MG63 (cell line): Measurements from ENCODE around the gene ACTBL2. TPM values are rescaled to one million over a fixed set of nuclear protein-coding genes. Genes with fewer than 3 reads are reported as not detected.
A peak's percentile ranks its signal among the peaks of the same experiment; 100 is the strongest.
"Not testable (repeated sequence)": the region's sequence is repeated elsewhere in the genome, so short reads cannot be mapped to it uniquely, and the experiment has no call there.

Experiments used
- DNase-seq: peaks from one replicate; pipeline ENCODE4 v3.0.0-alpha.2; 2020
- H3K27me3 ChIP-seq: fragments of 250-450 bp; sonication (Bioruptor Pico); 2 replicates; pipeline ENCODE4 v1.5.1; 2020; ENCODE audit warnings: mild to moderate bottlenecking, moderate library complexity
- H3K36me3 ChIP-seq: fragments of 250-450 bp; sonication (Bioruptor Pico); 2 replicates; pipeline ENCODE4 v1.5.1; 2020; ENCODE audit warnings: mild to moderate bottlenecking, moderate library complexity
- H3K4me3 ChIP-seq: fragments of 250-450 bp; sonication (Bioruptor Pico); 2 replicates; pipeline ENCODE4 v1.5.1; 2020; ENCODE audit warnings: mild to moderate bottlenecking, moderate library complexity
- H3K9me3 ChIP-seq: fragments of 250-450 bp; sonication (Bioruptor Pico); 2 replicates; pipeline ENCODE4 v1.5.1; 2020; ENCODE audit warnings: mild to moderate bottlenecking, moderate library complexity
- total RNA-seq: library from RNA; depleted of rRNA; stranded (reverse); fragments of >200 nt; shearing (Covaris generic); gene quantifications from 2 replicates; pipeline ENCODE4 v1.2.3, GENCODE V29; 2014; ENCODE audit warnings: low replicate concordance; rRNA removed

The ACTBL2 gene
- 0.30 and 1.8 TPM in 2 replicates for total RNA-seq

- Histone ChIP-seq H3K36me3 (no peaks in the 10 kb centered on the region), H3K9me3 (no peaks in the 10 kb centered on the region), H3K4me3 (no peak within 1 kb of the TSS), H3K27me3 (no peaks in the 10 kb centered on the region)
- DNase-seq: peak; percentile 29
Measured at GRCh38 chr5:57482671-57483106, at the start of gene ACTBL2. Gene ACTBL2, minus strand, starts transcription at chr5:57482811. Its CDS starts 104 bp downstream, at chr5:57482707.

DNA sequence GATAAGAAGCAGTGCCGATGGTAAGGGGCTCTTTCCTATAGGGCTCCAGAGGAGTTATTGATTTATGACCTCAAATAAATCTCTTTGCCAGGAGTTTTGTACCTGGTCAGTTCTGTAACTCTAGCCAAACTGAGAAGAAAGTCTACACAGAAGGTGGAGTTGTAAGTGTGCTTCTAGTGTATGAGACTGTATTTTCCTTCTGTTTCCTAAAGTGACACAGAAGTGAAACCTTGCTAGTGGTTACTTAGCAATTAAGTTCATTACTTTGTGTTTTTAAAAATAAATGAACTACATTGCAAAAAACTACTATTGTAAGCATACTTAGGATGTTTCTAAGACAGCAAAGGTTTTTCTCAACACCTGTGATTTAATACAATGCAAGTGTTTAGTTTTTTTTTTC is 48.7 kb upstream of the ACTBL2 start:
- Histone ChIP-seq H3K4me3 (no peak overlapping the region), H3K9me3 (no peaks in the 10 kb centered on the region), H3K27me3 (no peaks in the 10 kb centered on the region), H3K36me3 (no peaks in the 10 kb centered on the region)
- no peak for DNase-seq

DNA sequence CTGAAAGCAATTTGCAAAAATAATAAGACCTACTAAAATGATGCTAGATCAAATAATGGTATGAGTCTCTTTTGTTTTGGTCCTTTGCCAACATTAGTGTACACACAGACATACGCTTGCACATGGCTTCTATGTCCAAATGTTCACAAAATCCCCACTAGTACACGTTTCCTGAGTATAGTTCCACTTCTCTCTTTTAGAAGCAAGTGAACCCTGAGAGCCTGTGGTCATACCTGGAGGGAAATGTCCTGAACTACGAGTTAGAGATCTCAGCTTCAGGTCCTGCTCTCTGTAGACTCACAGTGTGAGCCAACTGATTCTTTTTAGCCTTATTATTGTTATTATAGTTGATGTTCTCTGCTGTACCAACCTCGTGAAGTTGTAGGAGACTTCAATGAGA is 47.3 kb upstream of the ACTBL2 start:
- H3K36me3 ChIP-seq: no peaks in the 10 kb centered on the region
- DNase-seq: no peak
- no peaks in the 10 kb centered on the region for H3K9me3 ChIP-seq
- H3K4me3 ChIP-seq: no peak overlapping the region
- H3K27me3 ChIP-seq: no peaks in the 10 kb centered on the region

GRCh38 chr5:57527870-57528269 is 45.3 kb upstream of the ACTBL2 start:
- Histone ChIP-seq H3K9me3 (no peaks in the 10 kb centered on the region), H3K36me3 (no peaks in the 10 kb centered on the region), H3K4me3 (no peak overlapping the region), H3K27me3 (no peaks in the 10 kb centered on the region)
- no peak for DNase-seq

DNA sequence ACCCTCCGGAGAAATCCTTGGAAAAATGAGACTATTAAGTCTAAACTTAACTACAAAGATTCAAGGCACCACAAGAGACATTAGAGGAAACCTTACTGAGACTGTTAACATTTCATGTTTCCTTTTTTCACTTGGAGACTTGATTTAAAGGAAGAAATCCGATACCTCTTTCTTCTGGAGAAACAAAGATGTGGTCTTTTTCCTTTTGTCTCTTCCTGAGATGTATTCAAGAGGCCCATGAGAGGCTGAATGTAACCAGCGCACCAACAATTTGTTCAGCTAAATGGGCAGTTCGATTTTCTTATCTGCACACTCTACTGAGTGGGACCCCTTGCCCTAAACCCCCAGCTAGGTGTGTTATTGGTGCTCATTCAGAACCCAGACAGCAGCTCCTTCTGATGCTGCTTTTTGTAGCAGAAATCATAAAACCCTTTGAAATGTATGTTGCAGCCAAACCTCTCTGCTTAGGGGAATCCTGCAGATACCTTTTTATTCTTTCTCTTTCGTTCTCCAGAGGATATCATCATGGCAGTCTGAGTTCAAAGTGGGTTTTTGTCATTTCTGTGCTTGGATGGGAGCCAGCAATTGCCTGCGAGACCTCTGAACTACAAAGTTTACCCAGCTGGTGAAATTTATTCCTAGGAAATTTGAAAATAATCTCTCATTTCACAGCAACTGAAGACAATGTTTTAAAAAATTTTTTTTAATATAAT is 41.9 kb upstream of the ACTBL2 start:
- H3K9me3 ChIP-seq: no peaks in the 10 kb centered on the region
- no peak overlapping the region for H3K4me3 ChIP-seq
- H3K27me3 ChIP-seq: no peaks in the 10 kb centered on the region
- H3K36me3 ChIP-seq: no peaks in the 10 kb centered on the region
- DNase-seq: no peak

DNA sequence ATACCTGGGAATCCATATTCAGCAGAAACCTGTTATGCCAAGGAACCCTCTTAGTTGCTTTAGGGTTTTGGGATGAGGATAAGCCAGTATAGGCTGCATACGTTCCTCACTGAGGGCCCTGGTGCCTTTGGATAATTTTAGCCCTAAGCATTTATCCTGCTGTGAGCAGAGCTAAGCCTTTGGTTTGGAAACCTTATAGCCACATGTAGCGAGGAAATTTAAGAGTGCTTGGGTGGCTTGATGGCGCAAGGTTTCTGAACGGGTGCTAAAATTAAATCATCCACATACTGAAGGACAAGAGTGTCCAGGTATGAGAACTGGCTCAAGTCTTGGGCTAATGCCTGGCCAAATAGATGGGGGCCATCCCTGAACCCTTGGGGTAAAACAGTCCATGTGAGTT is 39.9 kb upstream of the ACTBL2 start:
- H3K9me3 ChIP-seq, DNase-seq, H3K27me3 ChIP-seq, H3K4me3 ChIP-seq, H3K36me3 ChIP-seq: not testable (repeated sequence)

DNA sequence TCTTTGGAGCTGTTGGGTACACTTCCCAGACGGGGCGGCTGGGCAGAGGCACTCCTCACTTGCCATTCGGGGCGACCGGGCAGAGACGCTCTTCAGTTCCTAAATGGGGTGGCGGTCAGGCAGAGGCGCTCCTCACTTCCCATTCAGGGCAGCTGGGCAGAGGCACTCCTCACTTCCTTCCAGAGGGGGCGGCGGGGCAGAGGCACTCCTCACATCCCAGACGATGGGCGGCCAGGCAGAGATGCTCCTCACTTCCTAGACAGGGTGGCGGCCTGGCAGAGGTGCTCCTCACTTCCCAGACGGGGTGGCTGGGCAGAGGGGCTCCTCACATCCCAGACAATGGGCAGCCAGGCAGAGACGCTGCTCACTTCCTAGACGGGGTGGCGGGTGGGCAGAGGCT is 35.8 kb upstream of the ACTBL2 start:
- H3K36me3 ChIP-seq, H3K9me3 ChIP-seq, H3K27me3 ChIP-seq, DNase-seq, H3K4me3 ChIP-seq: not testable (repeated sequence)

DNA sequence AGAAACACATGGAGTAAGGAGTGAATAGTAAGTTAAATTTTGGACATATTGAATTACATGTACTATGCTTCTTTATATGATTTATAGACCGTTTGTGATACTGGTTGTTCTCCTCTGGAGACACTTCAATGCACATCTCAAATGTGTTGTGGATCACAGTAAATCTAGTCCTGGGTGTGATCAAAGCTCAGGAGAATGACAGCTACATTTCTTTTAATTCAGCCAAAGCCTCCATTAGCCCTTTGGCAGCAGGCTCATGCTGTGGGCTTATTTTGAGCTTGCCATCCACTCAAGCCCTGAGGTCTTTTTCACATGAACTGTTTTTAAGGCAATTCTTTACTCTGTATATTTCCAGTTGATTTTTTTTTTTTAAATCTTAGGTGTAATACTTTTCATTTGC is 34.6 kb upstream of the ACTBL2 start:
- no peaks in the 10 kb centered on the region; the same call in 1 of the 2 replicates for H3K9me3 ChIP-seq
- no peaks in the 10 kb centered on the region for H3K36me3 ChIP-seq
- no peak for DNase-seq

GRCh38 chr5:57513785-57514184 is 31.2 kb upstream of the ACTBL2 start:
- no peaks in the 10 kb centered on the region; the same call in 1 of the 2 replicates for H3K9me3 ChIP-seq
- H3K36me3 ChIP-seq: no peaks in the 10 kb centered on the region
- no peak overlapping the region for H3K4me3 ChIP-seq
- no peak for DNase-seq
- H3K27me3 ChIP-seq: no peaks in the 10 kb centered on the region

More for the DNA sequence above, 34.6 kb upstream of the ACTBL2 start:
- Histone ChIP-seq H3K27me3 (no peaks in the 10 kb centered on the region), H3K4me3 (no peak overlapping the region)

GRCh38 chr5:57511321-57511720 is 28.7 kb upstream of the ACTBL2 start:
- DNase-seq: no peak

GRCh38 chr5:57509501-57510260 is 27.1 kb upstream of the ACTBL2 start:
- no peaks in the 10 kb centered on the region for H3K36me3 ChIP-seq
- H3K4me3 ChIP-seq: no peak overlapping the region
- no peaks in the 10 kb centered on the region for H3K9me3 ChIP-seq
- no peak for DNase-seq
- no peaks in the 10 kb centered on the region for H3K27me3 ChIP-seq

More at GRCh38 chr5:57511321-57511720, 28.7 kb upstream of the ACTBL2 start:
- no peaks in the 10 kb centered on the region for H3K27me3 ChIP-seq
- H3K4me3 ChIP-seq: no peak overlapping the region
- no peaks in the 10 kb centered on the region for H3K36me3 ChIP-seq
- H3K9me3 ChIP-seq: no peaks in the 10 kb centered on the region

GRCh38 chr5:57508211-57508610 is 25.6 kb upstream of the ACTBL2 start:
- H3K36me3 ChIP-seq: no peaks in the 10 kb centered on the region
- no peak for DNase-seq

GRCh38 chr5:57505272-57506200 is 22.9 kb upstream of the ACTBL2 start:
- H3K36me3 ChIP-seq: no peaks in the 10 kb centered on the region
- no peaks in the 10 kb centered on the region for H3K9me3 ChIP-seq
- no peaks in the 10 kb centered on the region for H3K27me3 ChIP-seq
- DNase-seq: no peak
- no peak overlapping the region for H3K4me3 ChIP-seq

More at GRCh38 chr5:57508211-57508610, 25.6 kb upstream of the ACTBL2 start:
- H3K9me3 ChIP-seq: no peaks in the 10 kb centered on the region
- H3K27me3 ChIP-seq: no peaks in the 10 kb centered on the region
- no peak overlapping the region for H3K4me3 ChIP-seq

GRCh38 chr5:57504357-57504756 is 21.7 kb upstream of the ACTBL2 start:
- H3K4me3 ChIP-seq: no peak overlapping the region
- H3K27me3 ChIP-seq: no peaks in the 10 kb centered on the region
- DNase-seq: no peak
- no peaks in the 10 kb centered on the region for H3K9me3 ChIP-seq
- H3K36me3 ChIP-seq: no peaks in the 10 kb centered on the region

DNA sequence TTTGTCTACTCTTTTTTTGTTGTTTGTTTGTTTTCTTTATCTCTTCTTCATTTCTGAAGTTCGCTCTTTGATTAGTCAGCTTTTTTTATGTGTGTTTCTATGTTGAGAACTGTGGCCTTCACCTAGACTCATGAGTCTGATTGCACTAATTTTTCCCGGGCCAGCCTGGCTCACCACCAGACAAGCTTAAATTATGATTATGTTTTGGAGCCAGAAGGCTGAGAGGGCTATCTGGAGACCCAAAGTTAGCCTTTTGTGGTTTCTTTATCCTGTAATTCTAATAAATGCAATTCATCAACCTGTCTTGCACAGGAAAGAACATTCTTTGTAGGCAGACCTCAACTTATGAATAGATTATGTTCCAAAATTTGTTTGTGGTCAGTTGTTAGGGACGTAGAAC is 20.8 kb upstream of the ACTBL2 start:
- no peak for DNase-seq
- H3K9me3 ChIP-seq: no peaks in the 10 kb centered on the region
- no peaks in the 10 kb centered on the region for H3K27me3 ChIP-seq
- no peak overlapping the region for H3K4me3 ChIP-seq
- H3K36me3 ChIP-seq: no peaks in the 10 kb centered on the region

DNA sequence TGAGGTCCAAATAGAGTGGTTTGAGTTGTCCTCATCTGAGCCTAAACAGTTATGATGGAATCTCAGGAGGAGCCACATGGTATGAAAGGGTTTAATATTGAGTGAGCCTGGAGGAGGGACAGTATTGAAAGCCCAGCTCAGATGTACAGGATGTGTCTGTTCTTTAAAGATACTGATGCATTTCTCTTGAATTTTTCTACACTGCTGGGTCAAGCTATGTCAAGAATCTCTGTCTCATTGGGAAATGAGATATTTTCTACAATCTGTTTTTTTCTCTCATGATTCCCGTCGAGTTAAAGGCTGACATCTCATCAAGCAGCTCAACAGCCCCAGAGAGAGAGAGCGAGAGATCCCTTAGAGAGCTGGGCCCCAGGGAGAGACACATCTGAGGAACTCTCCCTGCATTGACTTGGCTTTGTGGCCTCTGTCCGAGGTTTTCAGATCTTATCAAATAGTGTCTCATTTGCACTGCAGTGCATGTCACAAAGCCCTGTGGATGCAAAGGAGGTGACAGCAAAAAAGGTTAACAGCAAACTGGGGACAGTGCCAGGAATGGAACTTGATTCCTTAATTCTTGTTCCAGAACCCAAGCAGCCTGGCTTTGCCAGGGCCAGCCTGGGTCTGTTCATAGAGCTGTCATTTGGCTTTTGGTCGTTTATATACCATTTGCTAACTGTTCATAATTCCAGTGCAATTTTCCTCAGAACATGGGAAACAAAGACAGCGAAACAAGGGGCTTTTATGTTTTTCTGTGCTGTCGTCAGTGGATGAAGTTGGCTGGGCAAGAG is 19.0 kb upstream of the ACTBL2 start:
- Histone ChIP-seq H3K4me3 (no peak overlapping the region), H3K9me3 (no peaks in the 10 kb centered on the region), H3K27me3 (no peaks in the 10 kb centered on the region), H3K36me3 (no peaks in the 10 kb centered on the region)
- no peak for DNase-seq
